H1 (cell line): Measurements from ENCODE around the gene TPT1. TPM values are rescaled to one million over a fixed set of nuclear protein-coding genes. Genes with fewer than 3 reads are reported as not detected.

Source experiments
- CTCF ChIA-PET: fragments of 300-600 bp; sonication (Branson Sonifier 250); formaldehyde crosslinking; loops from one replicate; lab custom pipeline; 2021; ENCODE audit not compliant: partially characterized antibody; lab: Charles Lee
- POLR2A ChIA-PET: fragments of 300-600 bp; sonication (Branson Sonifier 250); formaldehyde crosslinking; loops from one replicate; lab custom pipeline; 2021; ENCODE audit warnings: inconsistent platforms; ENCODE audit not compliant: partially characterized antibody; lab: Charles Lee
- DNase-seq, 2 experiments: peaks; one replicate each; pipeline versions ENCODE4 v3.0.0 to v3.0.0-alpha.2; 2010 to 2022; ENCODE audit warnings: low spot score in 2 of 2, low read depth in 1 of 2, mixed read lengths in 1 of 2
- FAIRE-seq: peaks from 2 replicates; lab custom pipeline; 2011; peaks lifted over from hg19 to GRCh38; lab: Jason Lieb, UNC
- H2AFZ ChIP-seq: 2 replicates; pipeline ENCODE4 v1.8.1; 2012; ENCODE audit warnings: low read length, inconsistent platforms
- H2AK5ac ChIP-seq: 2 replicates; pipeline ENCODE4 v1.6.1; 2013; ENCODE audit warnings: low read depth, low read length
- H2BK120ac ChIP-seq: replicated peaks from 2 replicates; pipeline ENCODE3; 2013; ENCODE audit warnings: low read depth, low read length, inconsistent platforms
- H2BK12ac ChIP-seq: 2 replicates; pipeline ENCODE4 v1.6.1; 2013; ENCODE audit warnings: low read depth, low read length
- H2BK15ac ChIP-seq: 2 replicates; pipeline ENCODE4 v1.6.1; 2013; ENCODE audit warnings: low read length
- H2BK20ac ChIP-seq: 2 replicates; pipeline ENCODE4 v1.6.1; 2013; ENCODE audit warnings: low read length
- H2BK5ac ChIP-seq: 2 replicates; pipeline ENCODE4 v1.6.1; 2013; ENCODE audit warnings: low read depth, low read length
- H3K14ac ChIP-seq: 2 replicates; pipeline ENCODE4 v1.6.1; 2013; ENCODE audit warnings: inconsistent platforms; ENCODE audit not compliant: insufficient read length
- H3K18ac ChIP-seq: 2 replicates; pipeline ENCODE4 v1.6.1; 2013; ENCODE audit warnings: low read length; ENCODE audit errors: extremely low read depth
- H3K23ac ChIP-seq: 2 replicates; pipeline ENCODE4 v1.6.1; 2013; ENCODE audit warnings: inconsistent platforms; ENCODE audit not compliant: insufficient read length
- H3K23me2 ChIP-seq: 2 replicates; pipeline ENCODE4 v1.6.1; 2013; ENCODE audit warnings: low read depth, low read length
- H3K27ac ChIP-seq: 2 replicates; pipeline ENCODE4 v1.6.1; 2011; ENCODE audit warnings: low read depth, low read length, inconsistent platforms
- H3K27me3 ChIP-seq, 4 experiments: replicated peaks in 1 of 4; 1 replicate in 1 of 4; 2 replicates in 3 of 4; pipeline versions ENCODE4 v1.6.1 to v1.8.1; 2011 to 2013; ENCODE audit warnings: low read length in 3 of 4, mild to moderate bottlenecking in 3 of 4, inconsistent platforms in 2 of 4, mixed read lengths in 2 of 4, moderate library complexity in 1 of 4; ENCODE audit not compliant: control insufficient read depth in 3 of 4, insufficient read depth in 3 of 4; ENCODE audit errors: extremely low read depth in 1 of 4
- H3K36me3 ChIP-seq, 4 experiments: 2 replicates each; pipeline versions ENCODE4 v1.6.1 to v1.8.1; 2011 to 2013; ENCODE audit warnings: mild to moderate bottlenecking in 4 of 4, low read length in 3 of 4, moderate library complexity in 2 of 4, control low read depth in 1 of 4, inconsistent platforms in 1 of 4; ENCODE audit not compliant: insufficient read depth in 4 of 4, control insufficient read depth in 2 of 4
- H3K4ac ChIP-seq: replicated peaks from 2 replicates; pipeline ENCODE3; 2013; ENCODE audit warnings: low read length, low read depth, mixed read lengths, inconsistent platforms; ENCODE audit not compliant: insufficient read length
- H3K4me1 ChIP-seq, 4 experiments: replicated peaks in 1 of 4; 1 replicate in 1 of 4; 2 replicates in 3 of 4; pipeline versions ENCODE4 v1.6.1 to v1.8.1; 2011 to 2013; ENCODE audit warnings: low read length in 3 of 4, inconsistent platforms in 2 of 4, mixed read lengths in 1 of 4; ENCODE audit not compliant: insufficient read depth in 4 of 4, control insufficient read depth in 3 of 4
- H3K4me2 ChIP-seq, 2 experiments: 2 replicates each; pipeline versions ENCODE4 v1.6.1 to v1.8.1; 2011 to 2013; ENCODE audit warnings: low read depth in 2 of 2, low read length in 2 of 2, control low read depth in 1 of 2, inconsistent platforms in 1 of 2, mild to moderate bottlenecking in 1 of 2; ENCODE audit not compliant: insufficient read depth in 1 of 2
- H3K4me3 ChIP-seq, 4 experiments: fragments of 200-600, 300-600 bp in 1 of 4; sonication (generic), shearing (Covaris generic), sonication (Bioruptor Twin) in 1 of 4; 2 replicates each; pipeline versions ENCODE4 v1.5.1 to v1.8.1; 2011 to 2016; ENCODE audit warnings: low read length in 4 of 4, low read depth in 3 of 4, control low read depth in 2 of 4, inconsistent platforms in 2 of 4, mild to moderate bottlenecking in 2 of 4, mixed read lengths in 1 of 4, moderate library complexity in 1 of 4; ENCODE audit not compliant: insufficient read depth in 2 of 4; ENCODE audit errors: extremely low read depth in 1 of 4
- H3K56ac ChIP-seq: replicated peaks from 2 replicates; pipeline ENCODE3; 2013; ENCODE audit warnings: low read depth, mild to moderate bottlenecking, mixed read lengths, low read length, inconsistent platforms; ENCODE audit not compliant: insufficient read length
- H3K79me1 ChIP-seq: 2 replicates; pipeline ENCODE4 v1.6.1; 2013; ENCODE audit warnings: low read depth, low read length, control low read depth
- H3K79me2 ChIP-seq, 2 experiments: 2 replicates each; pipeline versions ENCODE4 v1.6.1 to v1.8.1; 2012 to 2013; ENCODE audit warnings: low read length in 2 of 2, mild to moderate bottlenecking in 2 of 2, inconsistent platforms in 1 of 2; ENCODE audit not compliant: insufficient read depth in 2 of 2, control insufficient read depth in 1 of 2
- H3K9ac ChIP-seq, 4 experiments: replicated peaks in 1 of 4; 1 replicate in 1 of 4; 2 replicates in 3 of 4; pipeline versions ENCODE4 v1.6.1 to v1.8.1; 2011 to 2013; ENCODE audit warnings: low read depth in 3 of 4, low read length in 3 of 4, control low read depth in 2 of 4, mild to moderate bottlenecking in 2 of 4, moderate library complexity in 2 of 4, inconsistent platforms in 1 of 4; ENCODE audit errors: extremely low read depth in 1 of 4
- H3K9me3 ChIP-seq, 2 experiments: 2 replicates each; pipeline versions ENCODE4 v1.6.1 to v1.8.1; 2012 to 2013; ENCODE audit warnings: mild to moderate bottlenecking in 2 of 2, moderate library complexity in 2 of 2, control low read depth in 1 of 2, inconsistent platforms in 1 of 2, low read depth in 1 of 2, low read length in 1 of 2, mixed read lengths in 1 of 2; ENCODE audit not compliant: insufficient read depth in 2 of 2
- H4K20me1 ChIP-seq, 2 experiments: replicated peaks in 1 of 2; 2 replicates each; pipeline versions ENCODE3 to v1.8.1; 2011 to 2013; ENCODE audit warnings: inconsistent platforms in 2 of 2, low read length in 2 of 2, mild to moderate bottlenecking in 1 of 2; ENCODE audit not compliant: insufficient read depth in 2 of 2, control insufficient read depth in 1 of 2
- H4K5ac ChIP-seq: 2 replicates; pipeline ENCODE4 v1.6.1; 2013; ENCODE audit warnings: low read length, low read depth, mixed read lengths, inconsistent platforms; ENCODE audit not compliant: insufficient read length
- H4K8ac ChIP-seq: 2 replicates; pipeline ENCODE4 v1.8.0; 2013; ENCODE audit warnings: mild to moderate bottlenecking, moderate library complexity, low read length, inconsistent platforms; ENCODE audit not compliant: insufficient read depth; ENCODE audit errors: extremely low read depth
- H4K91ac ChIP-seq: replicated peaks from 2 replicates; pipeline ENCODE3; 2013; ENCODE audit warnings: low read length, mixed read lengths, inconsistent platforms; ENCODE audit not compliant: insufficient read length
- ASH2L ChIP-seq: fragments of 200-600, 300-600 bp; sonication (generic); IDR thresholded peaks from one replicate; pipeline ENCODE4 v1.7.1; 2017; ENCODE audit warnings: low read length
- BCL11A ChIP-seq, 2 experiments: IDR thresholded peaks; one replicate each; pipeline ENCODE4 v1.6.1; 2011; ENCODE audit warnings: low read depth in 2 of 2, low read length in 2 of 2, mild to moderate bottlenecking in 2 of 2
- CBX5 ChIP-seq: fragments of 300-800, 300-1000 bp; sonication (generic); IDR thresholded peaks from 2 replicates; pipeline ENCODE4 v1.7.1; 2016; ENCODE audit warnings: antibody characterized with exemption, low read length, low read depth
- CREB1 ChIP-seq: IDR thresholded peaks from 2 replicates; pipeline ENCODE4 v1.6.1; 2012; ENCODE audit warnings: inconsistent platforms
- GABPA ChIP-seq: IDR thresholded peaks from 2 replicates; pipeline ENCODE4 v1.6.1; 2011; ENCODE audit warnings: mild to moderate bottlenecking, low read length, moderate library complexity, borderline replicate concordance; ENCODE audit not compliant: insufficient read depth
- GTF2F1 ChIP-seq: IDR thresholded peaks from 2 replicates; pipeline ENCODE4 v1.6.1; 2012; ENCODE audit warnings: low read depth, low read length, improper control_type of control experiment, borderline replicate concordance
- HDAC6 ChIP-seq: IDR thresholded peaks from one replicate; pipeline ENCODE4 v1.7.1; 2012; ENCODE audit warnings: low read depth, mild to moderate bottlenecking, inconsistent platforms, low read length, moderate library complexity
- JUND ChIP-seq: IDR thresholded peaks from 2 replicates; pipeline ENCODE4 v1.6.1; 2011; ENCODE audit warnings: mild to moderate bottlenecking, improper control_type of control experiment, low read length
- KDM5A ChIP-seq: fragments of 200-600 bp; IDR thresholded peaks from 2 replicates; pipeline ENCODE4 v1.7.1; 2012; ENCODE audit warnings: mild to moderate bottlenecking, low read length, inconsistent platforms, mixed read lengths
- MAFK ChIP-seq: IDR thresholded peaks from 2 replicates; pipeline ENCODE4 v1.6.1; 2012; ENCODE audit warnings: low read depth, mild to moderate bottlenecking, improper control_type of control experiment, low read length
- SAP30 ChIP-seq: fragments of 300-600 bp; sonication (generic); IDR thresholded peaks from 2 replicates; pipeline ENCODE4 v1.7.1; 2012; ENCODE audit warnings: low read length, moderate library complexity, mild to moderate bottlenecking, inconsistent platforms; ENCODE audit not compliant: insufficient read depth, insufficient replicate concordance
- SRF ChIP-seq: IDR thresholded peaks from 2 replicates; pipeline ENCODE4 v1.6.1; 2011; ENCODE audit warnings: mild to moderate bottlenecking, low read depth, low read length, moderate library complexity
- TEAD4 ChIP-seq: IDR thresholded peaks from 2 replicates; pipeline ENCODE4 v1.6.1; 2012; ENCODE audit warnings: low read depth, low read length, inconsistent platforms, mixed read lengths
- WGBS, 2 experiments: shearing (Covaris generic) in 1 of 2; methylation state at CpG; one replicate each; pipeline versions ENCODE4 v1.1.6 to v1.1.7; 2013 to 2015; ENCODE audit warnings: low lambda C conversion rate in 2 of 2, mixed read lengths in 2 of 2, inconsistent platforms in 1 of 2, low coverage in 1 of 2, missing lambda C conversion rate in 1 of 2; ENCODE audit not compliant: insufficient replicate concordance in 2 of 2, insufficient coverage in 1 of 2, insufficient read length in 1 of 2; ENCODE audit errors: extremely low coverage in 1 of 2, missing lambda C conversion rate in 1 of 2; 5-methylcytosine and 5-hydroxymethylcytosine counted together
- polyA plus RNA-seq, 7 experiments: library from polyadenylated mRNA; depleted of rRNA in 3 of 7; stranded (reverse) in 5 of 7; unstranded in 2 of 7; fragments of >200 nt in 5 of 7; fragments of 200-250 nt in 2 of 7; gene quantifications; 1 replicate in 5 of 7; 2 replicates in 1 of 7; 4 replicates in 1 of 7; pipeline versions ENCODE4 v1.2.1 to v1.2.3, GENCODE V29; 2011 to 2013; ENCODE audit warnings: missing spikeins in 2 of 7, mixed read lengths in 2 of 7
- total RNA-seq: library from RNA; stranded (reverse); fragmentation: NEBNext Ultra II Directional; extraction: Animal tissue kit (Norgen Biotek cat#: 25700); gene quantifications from 2 replicates; pipeline ENCODE4 v1.2.1, GENCODE V29; 2021
- TF ChIP-seq, protein P1 (sequence below): IDR thresholded peaks from 2 replicates; pipeline ENCODE4 v1.6.1; 2012; ENCODE audit warnings: inconsistent platforms

Gene TPT1
- total and polyA plus RNA-seq, 2 of the 8 experiments (the other 6 are each of a cell fraction or from before 2014, with no cell fraction given): 2,245 to 2,279 TPM

GRCh38 chr13:45298206-45298505 is 42.8 kb downstream of the TPT1 start:
- 95% methylated on average over 2 of the region's 2 CpGs; no CpG with 5 or more reads in 1 of the 2 experiments for WGBS, 2 experiments
- no peak overlapping the region for H2AFZ ChIP-seq
- no peak overlapping the region for H3K18ac ChIP-seq
- H3K4me2 ChIP-seq: no peak overlapping the region
- no peak overlapping the region for H2BK120ac ChIP-seq
- H3K14ac ChIP-seq: no peak overlapping the region
- no peak overlapping the region for H3K4ac ChIP-seq
- H3K79me1 ChIP-seq: no peaks in the 10 kb centered on the region
- no peaks in the 10 kb centered on the region for H3K36me3 ChIP-seq
- no peak overlapping the region for H3K27ac ChIP-seq
- H3K23me2 ChIP-seq: no peaks in the 10 kb centered on the region
- no peak overlapping the region for H2BK20ac ChIP-seq
- H2BK5ac ChIP-seq: no peak overlapping the region
- H2AK5ac ChIP-seq: no peak overlapping the region
- no peak overlapping the region for H2BK12ac ChIP-seq
- DNase-seq (no peak), FAIRE-seq (no peak)
- H4K20me1 ChIP-seq: no peaks in the 10 kb centered on the region
- no peak overlapping the region for H3K56ac ChIP-seq
- H4K8ac ChIP-seq: no peak overlapping the region
- H2BK15ac ChIP-seq: no peak overlapping the region
- H4K91ac ChIP-seq: no peak overlapping the region
- TF ChIP-seq MAFK: no peak
- TF ChIP-seq JUND: no peak
- no peak for TF ChIP-seq KDM5A
- no peak for TF ChIP-seq CBX5
- TF ChIP-seq SRF: no peak
- no peak for TF ChIP-seq SAP30
- TF ChIP-seq BCL11A (IDR thresholded peaks at IDR 0.05; ENCODE audit: low read depth in 2 of 2, low read length in 2 of 2): no peak
- TF ChIP-seq TEAD4: no peak
- no peak for TF ChIP-seq GTF2F1
- no peak for TF ChIP-seq ASH2L
- TF ChIP-seq GABPA: no peak
- TF ChIP-seq, protein P1, sequence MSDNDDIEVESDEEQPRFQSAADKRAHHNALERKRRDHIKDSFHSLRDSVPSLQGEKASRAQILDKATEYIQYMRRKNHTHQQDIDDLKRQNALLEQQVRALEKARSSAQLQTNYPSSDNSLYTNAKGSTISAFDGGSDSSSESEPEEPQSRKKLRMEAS: no peak
- no peak for TF ChIP-seq CREB1
- TF ChIP-seq HDAC6: no peak
- ChIA-PET POLR2A (interaction anchor here (0.6 to 2.4 kb wide), 6 partner anchors 10 to 102 kb away, joined by 3 to 8 read pairs (median 6); partner anchors contain the start of gene TPT1), CTCF (interaction anchor here (1.5 to 6.3 kb wide), 4 partner anchors 11 to 251 kb away, joined by 3 to 36 read pairs (median 23); no protein-coding TSS in a partner anchor)
- peaks cover 0 to 4% (median 2%) of the 10 kb centered on the region in 4 experiments; a peak in 4 of 7 replicates for H3K4me1 ChIP-seq
- H4K5ac ChIP-seq: no peak overlapping the region
- H3K9ac ChIP-seq: no peak overlapping the region
- H3K4me3 ChIP-seq: no peak overlapping the region
- no peaks in the 10 kb centered on the region for H3K27me3 ChIP-seq
- no peaks in the 10 kb centered on the region for H3K9me3 ChIP-seq
- H3K79me2 ChIP-seq: no peaks in the 10 kb centered on the region
- no peak overlapping the region for H3K23ac ChIP-seq
